Glutamatergic neuron (in vitro differentiated cells): Measurements from ENCODE around the gene SPINT2. TPM values are rescaled to one million over a fixed set of nuclear protein-coding genes. Genes with fewer than 3 reads are reported as not detected.

Experiments
- DNase-seq: peaks from one replicate; pipeline ENCODE4 v3.0.0; 2022
- H3K27ac Mint-ChIP-seq: one replicate; pipeline ENCODE4 v1.8.0; 2020; ENCODE audit warnings: mild to moderate bottlenecking, mixed read lengths, inconsistent platforms; ENCODE audit not compliant: unreplicated experiment
- H3K27me3 Mint-ChIP-seq: one replicate; pipeline ENCODE4 v1.8.0; 2020; ENCODE audit warnings: mild to moderate bottlenecking, moderate library complexity, mixed read lengths, inconsistent platforms; ENCODE audit not compliant: unreplicated experiment
- H3K36me3 Mint-ChIP-seq: one replicate; pipeline ENCODE4 v1.8.0; 2020; ENCODE audit warnings: mild to moderate bottlenecking, mixed read lengths, inconsistent platforms; ENCODE audit not compliant: unreplicated experiment
- H3K4me1 Mint-ChIP-seq: one replicate; pipeline ENCODE4 v1.8.0; 2020; ENCODE audit warnings: mild to moderate bottlenecking, low read depth, mixed read lengths, inconsistent platforms; ENCODE audit not compliant: unreplicated experiment
- H3K4me3 Mint-ChIP-seq: one replicate; pipeline ENCODE4 v1.8.0; 2020; ENCODE audit warnings: mild to moderate bottlenecking, mixed read lengths, inconsistent platforms; ENCODE audit not compliant: unreplicated experiment
- H3K9me3 Mint-ChIP-seq: one replicate; pipeline ENCODE4 v1.8.0; 2020; ENCODE audit warnings: mild to moderate bottlenecking, moderate library complexity, mixed read lengths, inconsistent platforms; ENCODE audit not compliant: unreplicated experiment
- total RNA-seq: library from RNA; stranded (reverse); fragmentation: NEBNext Ultra II Directional; extraction: Animal tissue kit (Norgen Biotek cat#: 25700); gene quantifications from one replicate; pipeline ENCODE4 v1.2.1, GENCODE V29; 2021; ENCODE audit not compliant: unreplicated experiment
- TF ChIP-seq, protein P1 (sequence below): fragments of 200-600 bp; sonication (generic); IDR thresholded peaks from one replicate; pipeline ENCODE4 v1.5.0; 2021; ENCODE audit not compliant: partially characterized antibody, unreplicated experiment

Gene SPINT2
- total RNA-seq, 1 donor from 2014 or later, result 78.9 TPM

GRCh38 chr19:38221421-38221820, 43.0 kb upstream of the SPINT2 start:
- H3K4me1 Mint-ChIP-seq, result peaks cover 13% of the 10 kb centered on the region
- H3K4me3 Mint-ChIP-seq, result no peak overlapping the region
- peaks cover 12% of the 10 kb centered on the region for H3K27me3 Mint-ChIP-seq
- TF ChIP-seq, protein P1, sequence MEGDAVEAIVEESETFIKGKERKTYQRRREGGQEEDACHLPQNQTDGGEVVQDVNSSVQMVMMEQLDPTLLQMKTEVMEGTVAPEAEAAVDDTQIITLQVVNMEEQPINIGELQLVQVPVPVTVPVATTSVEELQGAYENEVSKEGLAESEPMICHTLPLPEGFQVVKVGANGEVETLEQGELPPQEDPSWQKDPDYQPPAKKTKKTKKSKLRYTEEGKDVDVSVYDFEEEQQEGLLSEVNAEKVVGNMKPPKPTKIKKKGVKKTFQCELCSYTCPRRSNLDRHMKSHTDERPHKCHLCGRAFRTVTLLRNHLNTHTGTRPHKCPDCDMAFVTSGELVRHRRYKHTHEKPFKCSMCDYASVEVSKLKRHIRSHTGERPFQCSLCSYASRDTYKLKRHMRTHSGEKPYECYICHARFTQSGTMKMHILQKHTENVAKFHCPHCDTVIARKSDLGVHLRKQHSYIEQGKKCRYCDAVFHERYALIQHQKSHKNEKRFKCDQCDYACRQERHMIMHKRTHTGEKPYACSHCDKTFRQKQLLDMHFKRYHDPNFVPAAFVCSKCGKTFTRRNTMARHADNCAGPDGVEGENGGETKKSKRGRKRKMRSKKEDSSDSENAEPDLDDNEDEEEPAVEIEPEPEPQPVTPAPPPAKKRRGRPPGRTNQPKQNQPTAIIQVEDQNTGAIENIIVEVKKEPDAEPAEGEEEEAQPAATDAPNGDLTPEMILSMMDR, result no peak
- H3K36me3 Mint-ChIP-seq, result peaks cover 13% of the 10 kb centered on the region
- no peak for DNase-seq
- peaks cover 10% of the 10 kb centered on the region for H3K9me3 Mint-ChIP-seq
- no peak overlapping the region for H3K27ac Mint-ChIP-seq

GRCh38 chr19:38221919-38222830, 42.2 kb upstream of the SPINT2 start:
- peaks cover 15% of the 10 kb centered on the region for H3K27me3 Mint-ChIP-seq
- peaks cover 13% of the 10 kb centered on the region for H3K36me3 Mint-ChIP-seq
- no peak for DNase-seq
- no peak overlapping the region for H3K27ac Mint-ChIP-seq
- H3K4me1 Mint-ChIP-seq, result peaks cover 19% of the 10 kb centered on the region
- H3K4me3 Mint-ChIP-seq, result no peak overlapping the region
- H3K9me3 Mint-ChIP-seq, result peaks cover 14% of the 10 kb centered on the region
- TF ChIP-seq, protein P1, result no peak

DNA sequence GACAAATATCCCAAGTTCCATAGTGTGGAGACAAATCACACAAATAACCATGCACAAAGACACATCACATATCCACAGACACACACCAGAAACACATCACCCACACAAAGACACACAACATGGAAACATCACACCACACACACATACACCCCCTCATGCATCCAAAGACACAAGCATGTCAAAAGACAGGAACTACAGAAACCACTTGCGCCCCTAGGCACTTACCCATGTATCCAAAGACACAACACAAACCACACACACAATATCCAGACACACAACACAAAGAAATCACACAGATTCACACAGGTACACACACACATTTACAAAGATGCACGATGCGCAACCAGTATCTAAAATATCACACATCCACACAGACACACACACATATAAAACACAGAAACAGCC, 41.3 kb upstream of the SPINT2 start:
- Mint-ChIP-seq H3K27ac (peak overlapping the region; percentile 40), H3K36me3 (peaks cover 13% of the 10 kb centered on the region), H3K27me3 (peaks cover 15% of the 10 kb centered on the region), H3K4me3 (peak overlapping the region; percentile 93), H3K4me1 (peaks cover 19% of the 10 kb centered on the region), H3K9me3 (peaks cover 14% of the 10 kb centered on the region)
- TF ChIP-seq, protein P1, result no peak
- no peak for DNase-seq

DNA sequence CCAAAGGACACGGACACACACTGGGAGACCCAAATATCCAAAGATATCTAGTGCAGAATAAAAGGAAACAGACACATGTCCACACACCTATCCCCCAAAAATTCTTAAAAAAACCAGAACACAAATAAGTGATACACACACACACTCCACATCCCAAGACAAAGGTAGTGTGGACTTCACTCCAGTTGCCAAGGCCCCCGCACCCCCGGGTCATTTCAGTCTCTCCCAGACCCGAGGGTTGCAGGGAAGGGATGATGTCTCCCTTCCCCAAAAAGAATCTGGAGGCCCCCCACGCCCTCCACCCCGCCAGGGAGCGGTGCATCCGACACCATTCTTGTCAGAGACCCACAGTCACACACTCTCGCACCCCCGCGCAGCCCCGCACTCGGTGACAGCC, 40.8 kb upstream of the SPINT2 start:
- Mint-ChIP-seq H3K27me3 (peaks cover 13% of the 10 kb centered on the region), H3K4me3 (peak overlapping the region; percentile 93), H3K27ac (peak overlapping the region; percentile 40), H3K4me1 (peaks cover 19% of the 10 kb centered on the region), H3K9me3 (peaks cover 12% of the 10 kb centered on the region), H3K36me3 (peaks cover 10% of the 10 kb centered on the region)
- TF ChIP-seq, protein P1, result no peak
- DNase-seq, result no peak
